ENCODE results near the gene TAF6L. TPM values are rescaled to one million over a fixed set of nuclear protein-coding genes. Genes with fewer than 3 reads are reported as not detected.

TAF6L gene
- total RNA-seq, 1 donor from 2014 or later: 50.5 TPM

DNA sequence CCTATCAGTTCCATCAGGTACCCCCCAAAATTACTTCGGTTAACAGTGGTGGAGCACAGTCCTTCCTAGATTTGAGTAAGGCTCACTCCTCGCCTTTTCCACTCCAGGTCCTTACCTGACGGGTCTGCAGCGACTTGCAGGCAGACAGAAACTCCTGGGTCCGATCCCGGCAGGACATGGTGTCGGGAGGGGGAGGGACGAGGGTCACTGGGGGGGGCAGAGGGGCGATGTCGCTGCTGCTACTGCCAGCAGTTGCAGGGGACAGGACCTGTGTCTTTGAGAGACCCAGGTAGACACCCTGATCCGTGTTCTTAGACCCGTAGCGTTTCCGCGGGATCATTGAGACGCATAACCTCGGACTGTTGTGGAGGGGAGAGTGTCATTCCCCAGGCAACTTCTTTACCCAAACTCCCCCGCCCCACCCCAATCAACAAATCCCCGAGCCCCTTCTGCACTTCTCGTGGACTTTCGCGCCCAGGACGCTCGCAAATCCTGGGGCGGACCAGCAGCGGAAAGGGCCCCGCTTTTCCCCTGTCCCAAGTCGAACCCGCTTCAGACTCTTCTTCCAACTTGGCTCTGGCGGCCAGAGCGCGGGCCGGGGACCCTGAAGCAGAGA, 59.8 kb downstream of the TAF6L start:
- Mint-ChIP-seq H3K36me3 (ENCODE audit: low read depth) (peaks cover 4% of the 10 kb centered on the region), H3K4me3 (peak overlapping the region; percentile 99), H3K4me1 (peaks cover 22% of the 10 kb centered on the region), H3K27me3 (ENCODE audit: low read depth) (no peaks in the 10 kb centered on the region), H3K9me3 (no peaks in the 10 kb centered on the region), H3K27ac (ENCODE audit: unreplicated experiment) (peak overlapping the region; percentile 100)
- DNase-seq (ENCODE audit: low read depth, low spot score): no peak
- TF ChIP-seq CTCF (conservative IDR thresholded peaks at IDR 0.05): no peak

DNA sequence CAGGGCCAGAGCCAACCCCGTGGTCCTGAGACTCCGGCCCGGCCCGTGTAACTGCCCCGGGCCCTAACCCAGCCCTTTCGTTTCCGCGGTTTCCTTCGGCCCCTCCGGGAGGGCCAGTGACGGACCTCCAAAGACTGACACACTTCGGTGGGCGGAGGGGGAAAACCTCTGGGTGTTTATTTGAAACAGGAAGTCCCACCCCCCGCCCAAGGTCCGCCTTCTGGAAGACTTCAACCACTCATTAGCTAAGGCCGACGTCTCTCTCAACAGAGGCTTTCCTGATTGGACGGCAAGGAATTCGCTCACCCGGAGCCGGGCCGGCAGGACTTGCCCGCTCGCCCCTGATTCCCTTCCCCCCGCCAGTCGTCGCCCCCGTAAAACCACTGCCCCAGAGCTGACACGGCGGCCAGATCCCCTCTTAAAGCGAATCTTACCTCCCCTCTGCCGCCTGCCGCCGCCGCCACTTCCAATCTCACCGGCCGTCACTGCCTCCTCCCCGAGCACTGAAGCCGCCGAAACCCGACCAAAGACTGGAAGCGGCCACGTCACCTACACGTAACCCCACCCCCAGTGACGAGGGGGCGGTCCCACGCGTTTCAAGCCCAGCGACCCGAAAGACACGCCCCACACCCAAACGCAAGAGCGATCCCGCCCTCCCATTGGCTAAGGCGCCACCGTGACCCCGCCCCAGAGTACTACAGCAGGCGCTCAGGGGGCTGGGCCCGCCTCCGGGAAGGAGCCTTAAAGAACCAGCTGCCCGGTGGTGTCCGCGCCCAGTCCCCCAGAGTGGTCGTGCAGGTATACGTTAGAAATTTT, 60.5 kb downstream of the TAF6L start, which contains the start of gene STX5:
STX5 (minus strand) TSS at position 532 of the 816 bp plus-strand sequence. CDS start 808 bp downstream, outside the sequence.
- Mint-ChIP-seq H3K9me3 (no peaks in the 10 kb centered on the region), H3K27me3 (ENCODE audit: low read depth) (no peaks in the 10 kb centered on the region), H3K4me3 (peak within 1 kb of the TSS; percentile 99), H3K36me3 (ENCODE audit: low read depth) (peaks cover 4% of the 10 kb centered on the region), H3K27ac (ENCODE audit: unreplicated experiment) (peak within 1 kb of the TSS; percentile 100), H3K4me1 (peaks cover 22% of the 10 kb centered on the region)
- TF ChIP-seq CTCF (conservative IDR thresholded peaks at IDR 0.05): no peak
- peak; percentile 98 for DNase-seq (ENCODE audit: low read depth, low spot score)

GRCh38 chr11:62832336-62833234, 61.4 kb downstream of the TAF6L start, which contains the start of gene TEX54:
TEX54 (minus strand) TSS chr11:62832841.
- Mint-ChIP-seq H3K4me1 (peaks cover 24% of the 10 kb centered on the region), H3K4me3 (peak within 1 kb of the TSS; percentile 99), H3K36me3 (ENCODE audit: low read depth) (no peaks in the 10 kb centered on the region), H3K27me3 (ENCODE audit: low read depth) (no peaks in the 10 kb centered on the region), H3K9me3 (no peaks in the 10 kb centered on the region), H3K27ac (ENCODE audit: unreplicated experiment) (peak within 1 kb of the TSS; percentile 100)
- no peak for DNase-seq (ENCODE audit: low read depth, low spot score)
- no peak for TF ChIP-seq CTCF (conservative IDR thresholded peaks at IDR 0.05)

DNA sequence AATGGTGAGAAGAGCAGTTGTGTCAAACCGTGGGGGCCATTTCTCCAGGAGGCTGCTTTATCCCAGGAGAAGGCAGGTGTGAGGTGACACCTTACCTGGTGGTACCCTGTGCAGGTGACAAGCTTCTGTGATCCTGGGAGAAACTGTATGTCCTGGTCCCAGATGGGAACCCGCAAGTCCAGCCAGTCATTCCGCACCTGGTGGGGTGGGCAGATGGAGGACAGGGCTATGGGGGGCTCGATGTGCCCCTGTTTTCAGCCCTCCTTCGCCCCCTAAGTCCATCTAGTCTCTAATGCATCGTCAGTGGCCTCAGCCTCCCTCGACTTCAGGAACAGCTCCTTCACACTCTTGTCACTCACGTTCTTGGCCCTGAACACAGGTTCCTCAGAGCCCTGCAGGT, 64.1 kb downstream of the TAF6L start:
- no peaks in the 10 kb centered on the region for H3K36me3 Mint-ChIP-seq (ENCODE audit: low read depth)
- peaks cover 36% of the 10 kb centered on the region for H3K4me1 Mint-ChIP-seq
- peaks cover 5% of the 10 kb centered on the region for H3K27me3 Mint-ChIP-seq (ENCODE audit: low read depth)
- H3K9me3 Mint-ChIP-seq: no peaks in the 10 kb centered on the region
- no peak for DNase-seq (ENCODE audit: low read depth, low spot score)
- H3K4me3 Mint-ChIP-seq: peak overlapping the region; percentile 79
- TF ChIP-seq CTCF (conservative IDR thresholded peaks at IDR 0.05): no peak
- no peak overlapping the region for H3K27ac Mint-ChIP-seq (ENCODE audit: unreplicated experiment)

Small RNAs within 50 kb of the gene (microRNA-seq; reads per million reads assigned to microRNA genes)
- gene MIR6514 (7.1 reads per million, percentile 8 among the genes with 10 or more reads in this experiment), gene MIR6748 (not detected)

Other genes with a start within 250 kb of the TAF6L start
- 0.65 and 1.2 TPM in 2 replicates for gene AHNAK, start 224.6 kb upstream of the TAF6L start, total RNA-seq
- 2,024 and 2,072 TPM in 2 replicates for gene EEF1G, start 197.5 kb upstream of the TAF6L start, total RNA-seq
- 18.0 and 20.7 TPM in 2 replicates for gene TUT1, start 179.9 kb upstream of the TAF6L start, total RNA-seq
- 195 and 203 TPM in 2 replicates for gene MTA2, start 169.5 kb upstream of the TAF6L start, total RNA-seq
- 37.4 and 40.0 TPM in 2 replicates for gene EML3, start 158.6 kb upstream of the TAF6L start, total RNA-seq
- gene ROM1, start 158.1 kb upstream of the TAF6L start, total RNA-seq: 0.23 and 0.75 TPM in 2 replicates
- 57.4 and 58.3 TPM in 2 replicates for gene B3GAT3, start 149.4 kb upstream of the TAF6L start, total RNA-seq
- 346 and 366 TPM in 2 replicates for gene GANAB, start 124.8 kb upstream of the TAF6L start, total RNA-seq
- gene INTS5, start 118.1 kb upstream of the TAF6L start, total RNA-seq: 24.5 and 25.9 TPM in 2 replicates
- 97.4 and 115 TPM in 2 replicates for gene C11orf98, start 106.2 kb upstream of the TAF6L start, total RNA-seq
- 57.0 and 60.0 TPM in 2 replicates for gene CSKMT, start 106.1 kb upstream of the TAF6L start, total RNA-seq
- 15.0 and 15.6 TPM in 2 replicates for gene UQCC3, start 99.7 kb upstream of the TAF6L start, total RNA-seq
- gene LBHD1, start 99.1 kb upstream of the TAF6L start, total RNA-seq: 7.0 and 7.8 TPM in 2 replicates
- 103 and 113 TPM in 2 replicates for gene UBXN1, start 92.3 kb upstream of the TAF6L start, total RNA-seq
- gene LRRN4CL, start 81.9 kb upstream of the TAF6L start, total RNA-seq: 1.6 and 1.8 TPM in 2 replicates
- gene BSCL2, start 64.0 kb upstream of the TAF6L start, total RNA-seq: 106 and 111 TPM in 2 replicates
- gene GNG3, start 63.7 kb upstream of the TAF6L start, total RNA-seq: 11.3 and 12.9 TPM in 2 replicates
- 79.6 and 80.7 TPM in 2 replicates for gene HNRNPUL2, start 43.9 kb upstream of the TAF6L start, total RNA-seq
- 44.7 and 49.2 TPM in 2 replicates for gene TTC9C, start 42.9 kb upstream of the TAF6L start, total RNA-seq
- 11.5 and 16.1 TPM in 2 replicates for gene ZBTB3, start 17.2 kb upstream of the TAF6L start, total RNA-seq
- gene POLR2G, start 9.8 kb upstream of the TAF6L start, total RNA-seq: 161 and 175 TPM in 2 replicates
- gene TMEM179B, start 16.0 kb downstream of the TAF6L start, total RNA-seq: 20.0 and 21.4 TPM in 2 replicates
- 20.4 and 23.4 TPM in 2 replicates for gene TMEM223, start 20.6 kb downstream of the TAF6L start, total RNA-seq
- 86.6 and 88.1 TPM in 2 replicates for gene NXF1, start 34.0 kb downstream of the TAF6L start, total RNA-seq
- gene STX5, start 60.7 kb downstream of the TAF6L start, total RNA-seq: 24.1 and 27.2 TPM in 2 replicates
- not detected in 2 replicates for gene TEX54, start 61.4 kb downstream of the TAF6L start, total RNA-seq
- gene WDR74, start 68.2 kb downstream of the TAF6L start, total RNA-seq: 62.1 and 69.2 TPM in 2 replicates
- 181 and 185 TPM in 2 replicates for gene SLC3A2, start 109.5 kb downstream of the TAF6L start, total RNA-seq
- gene CHRM1, start 150.0 kb downstream of the TAF6L start, total RNA-seq: not detected in 2 replicates
- not detected in 2 replicates for gene SLC22A6, start 213.6 kb downstream of the TAF6L start, total RNA-seq
- gene SLC22A8, start 244.4 kb downstream of the TAF6L start, total RNA-seq: not detected in 2 replicates